Tibial artery (tissue), 4 donors: ENCODE data around the gene ACAN.

Experiments used
- DNase-seq, 2 donors: peaks; one replicate each; pipeline ENCODE4 v3.0.0-alpha.2; 2019
- H3K27ac ChIP-seq, 2 donors: fragments of 200-600 bp; sonication (generic) in 1 of 2; 1 replicate in 1 of 2; 2 replicates in 1 of 2; pipeline ENCODE4 v1.5.1; 2018 to 2019; ENCODE audit warnings: mild to moderate bottlenecking in 1 of 2
- H3K27me3 ChIP-seq, 2 donors: fragments of 200-600 bp; sonication (generic) in 1 of 2; one replicate each; pipeline versions ENCODE4 v1.5.1 to v1.6.0; 2016 to 2019
- H3K36me3 ChIP-seq, 3 donors: fragments of 200-600 bp; sonication (generic) in 2 of 3; one replicate each; pipeline ENCODE4 v1.5.1; 2016 to 2019; ENCODE audit warnings: mild to moderate bottlenecking in 2 of 3
- H3K4me1 ChIP-seq, 4 donors: fragments of 200-600 bp; sonication (generic) in 2 of 4; 1 replicate in 3 of 4; 2 replicates in 1 of 4; pipeline ENCODE4 v1.5.1; 2016 to 2019
- H3K4me3 ChIP-seq, 2 donors: fragments of 200-600 bp; sonication (generic) in 1 of 2; 1 replicate in 1 of 2; 2 replicates in 1 of 2; pipeline ENCODE4 v1.5.1; 2018 to 2019; ENCODE audit warnings: mild to moderate bottlenecking in 2 of 2
- H3K9me3 ChIP-seq, 3 donors: fragments of 200-600 bp; sonication (generic) in 1 of 3; one replicate each; pipeline ENCODE4 v1.5.1; 2016 to 2019
- CTCF ChIP-seq, 2 experiments: fragments of 200-600 bp in 1 of 2; fragments of 450-650 bp in 1 of 2; IDR thresholded peaks; one replicate each; pipeline ENCODE4 v1.5.1; 2017 to 2019; ENCODE audit warnings: antibody characterized with exemption in 2 of 2, mild to moderate bottlenecking in 1 of 2, moderate library complexity in 1 of 2
- intact Hi-C: fragments of 100-400 bp; cut with DNase I; formaldehyde crosslinking; loops from one replicate; pipeline ENCODE4 v1.15.0; 2023; ENCODE audit warnings: low total_unique reads

Gene ACAN

GRCh38 chr15:88899251-88899650 lies 96.0 kb downstream of the ACAN start:
- intact Hi-C loops, result loop anchor here (10.0 kb wide), 1 partner anchor 346 kb away; the partner anchor contains the start of gene FANCI
- no peak for TF ChIP-seq CTCF (IDR thresholded peaks at IDR 0.05)
- H3K27me3 ChIP-seq, result no peaks in the 10 kb centered on the region
- no peaks in the 10 kb centered on the region for H3K9me3 ChIP-seq
- peak overlapping the region; percentile 78 to 87 for H3K27ac ChIP-seq
- H3K4me1 ChIP-seq, result peaks cover 0 to 97% (median 71%) of the 10 kb centered on the region in 4 donors
- peaks cover 46 to 57% (median 56%) of the 10 kb centered on the region in 3 donors for H3K36me3 ChIP-seq
- H3K4me3 ChIP-seq, result no peak overlapping the region
- no peak for DNase-seq

- no peak for DNase-seq
- intact Hi-C loops, result no loop called here
- Histone ChIP-seq H3K4me1 (peaks cover 4 to 100% (median 68%) of the 10 kb centered on the region in 4 donors), H3K27ac (peak overlapping the region; percentile 78 to 87), H3K4me3 (no peak overlapping the region), H3K27me3 (no peaks in the 10 kb centered on the region), H3K9me3 (no peaks in the 10 kb centered on the region), H3K36me3 (peaks cover 55 to 65% (median 63%) of the 10 kb centered on the region in 3 donors)
- no peak for TF ChIP-seq CTCF (IDR thresholded peaks at IDR 0.05)
Measured at GRCh38 chr15:88900309-88900981, 97.2 kb downstream of the ACAN start.

GRCh38 chr15:88900982-88901418 lies 97.8 kb downstream of the ACAN start:
- no peaks in the 10 kb centered on the region for H3K9me3 ChIP-seq
- peak overlapping the region; percentile 78 to 87 for H3K27ac ChIP-seq
- H3K27me3 ChIP-seq, result no peaks in the 10 kb centered on the region
- intact Hi-C loops, result no loop called here
- no peak for DNase-seq
- peaks cover 60 to 70% (median 69%) of the 10 kb centered on the region in 3 donors for H3K36me3 ChIP-seq
- peaks cover 6 to 100% (median 70%) of the 10 kb centered on the region in 4 donors for H3K4me1 ChIP-seq
- TF ChIP-seq CTCF (IDR thresholded peaks at IDR 0.05), result no peak
- no peak overlapping the region for H3K4me3 ChIP-seq

- H3K36me3 ChIP-seq, result peaks cover 67 to 77% (median 75%) of the 10 kb centered on the region in 3 donors
- no peaks in the 10 kb centered on the region for H3K9me3 ChIP-seq
- H3K4me1 ChIP-seq, result peaks cover 6 to 100% (median 71%) of the 10 kb centered on the region in 4 donors
- no peak overlapping the region for H3K4me3 ChIP-seq
- DNase-seq, result no peak
- intact Hi-C loops, result no loop called here
- no peak for TF ChIP-seq CTCF (IDR thresholded peaks at IDR 0.05)
- no peaks in the 10 kb centered on the region for H3K27me3 ChIP-seq
- peak overlapping the region; percentile 58 to 87 for H3K27ac ChIP-seq
Measured at GRCh38 chr15:88901508-88902220, 98.4 kb downstream of the ACAN start.

GRCh38 chr15:88902221-88902835 lies 99.1 kb downstream of the ACAN start:
- DNase-seq, result no peak
- Histone ChIP-seq H3K4me1 (peaks cover 6 to 100% (median 71%) of the 10 kb centered on the region in 4 donors), H3K27ac (peak overlapping the region; percentile 58 to 87), H3K36me3 (peaks cover 72 to 84% (median 82%) of the 10 kb centered on the region in 3 donors), H3K9me3 (no peaks in the 10 kb centered on the region), H3K27me3 (no peaks in the 10 kb centered on the region), H3K4me3 (no peak overlapping the region)
- no peak for TF ChIP-seq CTCF (IDR thresholded peaks at IDR 0.05)
- intact Hi-C loops, result no loop called here
